SH-SY5Y (cell line): Measurements from ENCODE around the gene LRRC4C.

ENCODE experiments used
- GATA2 ChIP-seq: IDR thresholded peaks from 2 replicates; pipeline ENCODE4 v1.6.1; 2011; ENCODE audit warnings: mild to moderate bottlenecking, low read depth, low read length
- GATA3 ChIP-seq: IDR thresholded peaks from 2 replicates; pipeline ENCODE4 v1.6.1; 2011; ENCODE audit warnings: low read depth, mild to moderate bottlenecking, low read length, moderate library complexity

GRCh38 chr11:41044747-41045146 lies 414.7 kb downstream of the LRRC4C start:
- no peak for TF ChIP-seq GATA3
- no peak for TF ChIP-seq GATA2
